Natural killer cell (primary cell): ENCODE data around the gene SUSD3. TPM values are rescaled to one million over a fixed set of nuclear protein-coding genes. Genes with fewer than 3 reads are reported as not detected.

Source experiments
- ATAC-seq, 3 donors: fragments of 150-1000 bp in 2 of 3; fragments of 200-7000 bp in 1 of 3; cut with Tn5 transposase; 1 replicate in 1 of 3; 2 replicates in 2 of 3; pipeline ENCODE4 v1.10.0; 2021; ENCODE audit warnings: mild to moderate bottlenecking in 2 of 3, moderate library complexity in 2 of 3
- DNase-seq, 2 donors: peaks; one replicate each; pipeline versions ENCODE4 v3.0.0 to v3.0.0-alpha.2; 2013 to 2021; ENCODE audit warnings: mixed read lengths in 1 of 2
- H3K27ac ChIP-seq: one replicate; pipeline ENCODE4 v1.5.1; 2013; ENCODE audit warnings: mild to moderate bottlenecking, low read length
- H3K27me3 ChIP-seq: one replicate; pipeline ENCODE4 v1.6.1; 2013; ENCODE audit warnings: low read length; ENCODE audit not compliant: control insufficient read depth, insufficient read depth
- H3K36me3 ChIP-seq: one replicate; pipeline ENCODE4 v1.6.1; 2013; ENCODE audit warnings: low read length; ENCODE audit not compliant: control insufficient read depth, insufficient read depth
- H3K4me1 ChIP-seq: one replicate; pipeline ENCODE4 v1.6.1; 2013; ENCODE audit warnings: low read length; ENCODE audit not compliant: control insufficient read depth, insufficient read depth
- H3K4me3 ChIP-seq: one replicate; pipeline ENCODE4 v1.5.1; 2013; ENCODE audit warnings: low read length
- H3K9me3 ChIP-seq: one replicate; pipeline ENCODE4 v1.6.1; 2013; ENCODE audit warnings: low read length; ENCODE audit not compliant: control insufficient read depth, insufficient read depth
- H3K27ac Mint-ChIP-seq, 2 donors: one replicate each; pipeline ENCODE4 v1.8.0; 2022; ENCODE audit warnings: mild to moderate bottlenecking in 2 of 2, mixed read lengths in 2 of 2, moderate library complexity in 1 of 2
- H3K27me3 Mint-ChIP-seq, 2 donors: one replicate each; pipeline ENCODE4 v1.8.0; 2022; ENCODE audit warnings: low read depth in 2 of 2, mixed read lengths in 2 of 2
- H3K36me3 Mint-ChIP-seq: one replicate; pipeline ENCODE4 v1.8.0; 2022; ENCODE audit warnings: mixed read lengths
- H3K4me1 Mint-ChIP-seq, 2 donors: one replicate each; pipeline ENCODE4 v1.8.0; 2022; ENCODE audit warnings: mixed read lengths in 2 of 2
- H3K4me3 Mint-ChIP-seq: one replicate; pipeline ENCODE4 v1.8.0; 2022; ENCODE audit warnings: mild to moderate bottlenecking, moderate library complexity, mixed read lengths
- H3K9me3 Mint-ChIP-seq, 2 donors: one replicate each; pipeline ENCODE4 v1.8.0; 2022; ENCODE audit warnings: mixed read lengths in 2 of 2
- CTCF ChIP-seq: fragments of 200-600 bp; IDR thresholded peaks from one replicate; pipeline ENCODE4 v1.8.0; 2022; ENCODE audit warnings: antibody characterized with exemption
- WGBS: methylation state at CpG from one replicate; pipeline ENCODE4 v1.1.7; 2013; ENCODE audit warnings: missing lambda C conversion rate; ENCODE audit not compliant: insufficient coverage; 5-methylcytosine and 5-hydroxymethylcytosine counted together
- intact Hi-C: fragments of 100-400 bp; cut with micrococcal nuclease; formaldehyde crosslinking; loops from one replicate; pipeline ENCODE4 v1.14.2; 2022
- total RNA-seq, 4 donors: library from RNA; stranded (reverse); fragments of 120-200 nt in 1 of 4; gene quantifications; one replicate each; pipeline versions ENCODE4 v1.2.3 to v1.2.4, GENCODE V29; 2013 to 2022

The SUSD3 gene
- total RNA-seq, 3 donors from 2014 or later (not counting 1 experiment from before 2014, with no cell fraction given) = 1.2 to 2.1 (median 1.8) TPM

GRCh38 chr9:93093877-93094657, 35.6 kb downstream of the SUSD3 start:
- Mint-ChIP-seq H3K9me3 (no peaks in the 10 kb centered on the region), H3K36me3 (no peaks in the 10 kb centered on the region), H3K4me1 (peaks cover 26 to 47% of the 10 kb centered on the region in 2 donors), H3K27ac (peak overlapping the region; percentile 91 to 92), H3K4me3 (peak overlapping the region; percentile 90), H3K27me3 (no peaks in the 10 kb centered on the region)
- Histone ChIP-seq H3K4me3 (no peak overlapping the region), H3K4me1 (peaks cover 59% of the 10 kb centered on the region), H3K9me3 (no peaks in the 10 kb centered on the region), H3K36me3 (no peaks in the 10 kb centered on the region), H3K27ac (peak overlapping the region; percentile 98), H3K27me3 (no peaks in the 10 kb centered on the region)
- peak in 1 of 2 donors; percentile 23 for DNase-seq
- ATAC-seq = no peak
- no peak for TF ChIP-seq CTCF
- 69% methylated on average over 7 of the region's 7 CpGs for WGBS
- intact Hi-C loops = loop anchor here (2.0 kb wide), 1 partner anchor 125 kb away; no protein-coding TSS in a partner anchor

GRCh38 chr9:93094658-93095204, 36.2 kb downstream of the SUSD3 start:
- H3K4me3 Mint-ChIP-seq = peak overlapping the region; percentile 90
- peaks cover 26 to 51% of the 10 kb centered on the region in 2 donors for H3K4me1 Mint-ChIP-seq
- H3K9me3 Mint-ChIP-seq = no peaks in the 10 kb centered on the region
- Histone ChIP-seq H3K4me1 (peaks cover 65% of the 10 kb centered on the region), H3K9me3 (no peaks in the 10 kb centered on the region), H3K36me3 (no peaks in the 10 kb centered on the region), H3K4me3 (peak overlapping the region; percentile 63), H3K27me3 (no peaks in the 10 kb centered on the region), H3K27ac (peak overlapping the region; percentile 98)
- DNase-seq (peak in 1 of 2 donors; percentile 54), ATAC-seq (no peak)
- no peak for TF ChIP-seq CTCF
- 53% methylated on average over 11 of the region's 11 CpGs for WGBS
- peak overlapping the region; percentile 91 to 92 for H3K27ac Mint-ChIP-seq
- H3K27me3 Mint-ChIP-seq = no peaks in the 10 kb centered on the region
- H3K36me3 Mint-ChIP-seq = no peaks in the 10 kb centered on the region
- intact Hi-C loops = loop anchor here (1.0 to 5.0 kb wide), 4 partner anchors 30 to 358 kb away; partner anchors contain the start of genes FAM120A, FAM120AOS and NINJ1

GRCh38 chr9:93095205-93096130, 37.0 kb downstream of the SUSD3 start:
- peak overlapping the region; percentile 98 for H3K27ac ChIP-seq
- no peaks in the 10 kb centered on the region for H3K27me3 ChIP-seq
- ATAC-seq (peak; percentile 82 to 93 (median 84)), DNase-seq (peak; percentile 100)
- peaks cover 73% of the 10 kb centered on the region for H3K4me1 ChIP-seq
- no peaks in the 10 kb centered on the region for H3K36me3 Mint-ChIP-seq
- H3K27me3 Mint-ChIP-seq = no peaks in the 10 kb centered on the region
- H3K27ac Mint-ChIP-seq = peak overlapping the region; percentile 91 to 92
- no peaks in the 10 kb centered on the region for H3K36me3 ChIP-seq
- TF ChIP-seq CTCF = no peak
- intact Hi-C loops = loop anchor here (1.0 to 5.0 kb wide), 5 partner anchors 31 to 471 kb away; partner anchors contain the start of genes FAM120A, FAM120AOS and NINJ1
- peak overlapping the region; percentile 85 for H3K4me3 Mint-ChIP-seq
- peak overlapping the region; percentile 63 for H3K4me3 ChIP-seq
- H3K4me1 Mint-ChIP-seq = peaks cover 28 to 51% of the 10 kb centered on the region in 2 donors
- H3K9me3 ChIP-seq = no peaks in the 10 kb centered on the region
- 5% methylated on average over 92 of the region's 95 CpGs for WGBS
- no peaks in the 10 kb centered on the region for H3K9me3 Mint-ChIP-seq
